GM21367 (cell line): ENCODE data around the gene AKAP12.
"Not testable (repeated sequence)": the region's sequence is repeated elsewhere in the genome, so short reads cannot be mapped to it uniquely, and the experiment has no call there.

Experiments used
- ATAC-seq: cut with Tn5 transposase; IDR thresholded peaks from one replicate; pipeline ENCODE4 v1.9.1; 2021; ENCODE audit not compliant: unreplicated experiment

The AKAP12 gene

GRCh38 chr6:151307501-151307900 lies 67.7 kb downstream of the AKAP12 start:
- no peak for ATAC-seq

- ATAC-seq: no peak
These were observed 69.9 kb downstream of the AKAP12 start for GRCh38 chr6:151309619-151310018.

GRCh38 chr6:151310279-151310678 lies 70.5 kb downstream of the AKAP12 start:
- no peak for ATAC-seq

GRCh38 chr6:151310852-151311767 lies 71.3 kb downstream of the AKAP12 start:
- no peak for ATAC-seq

- ATAC-seq: no peak
These were observed 73.3 kb downstream of the AKAP12 start for GRCh38 chr6:151313066-151313491.

- ATAC-seq: not testable (repeated sequence)
These were observed 75.9 kb downstream of the AKAP12 start for GRCh38 chr6:151315661-151316060.

GRCh38 chr6:151317103-151317994 lies 77.6 kb downstream of the AKAP12 start:
- ATAC-seq: no peak

GRCh38 chr6:151317995-151318365 lies 78.2 kb downstream of the AKAP12 start:
- ATAC-seq: no peak

- ATAC-seq: no peak
These were observed 80.4 kb downstream of the AKAP12 start for GRCh38 chr6:151320140-151320539.

- no peak for ATAC-seq
These were observed 81.7 kb downstream of the AKAP12 start for GRCh38 chr6:151321438-151321837.

GRCh38 chr6:151322570-151322969 lies 82.8 kb downstream of the AKAP12 start:
- ATAC-seq: no peak

- peak; percentile 75 for ATAC-seq
These were observed 84.2 kb downstream of the AKAP12 start for GRCh38 chr6:151323791-151324487.

- peak; percentile 14 for ATAC-seq
These were observed 84.7 kb downstream of the AKAP12 start for GRCh38 chr6:151324488-151324825.

- no peak for ATAC-seq
These were observed 85.6 kb downstream of the AKAP12 start for GRCh38 chr6:151325075-151326050.

- no peak for ATAC-seq
These were observed 86.5 kb downstream of the AKAP12 start for GRCh38 chr6:151326116-151326825.

GRCh38 chr6:151327101-151327500 lies 87.3 kb downstream of the AKAP12 start:
- no peak for ATAC-seq

- no peak for ATAC-seq
These were observed 90.4 kb downstream of the AKAP12 start for GRCh38 chr6:151330130-151330696.

GRCh38 chr6:151335930-151336329 lies 96.2 kb downstream of the AKAP12 start:
- no peak for ATAC-seq

GRCh38 chr6:151338651-151339200 lies 99.0 kb downstream of the AKAP12 start:
- no peak for ATAC-seq
